ENCODE results near the gene SEPTIN1. TPM values are rescaled to one million over a fixed set of nuclear protein-coding genes. Genes with fewer than 3 reads are reported as not detected.

Gene SEPTIN1, protein sequence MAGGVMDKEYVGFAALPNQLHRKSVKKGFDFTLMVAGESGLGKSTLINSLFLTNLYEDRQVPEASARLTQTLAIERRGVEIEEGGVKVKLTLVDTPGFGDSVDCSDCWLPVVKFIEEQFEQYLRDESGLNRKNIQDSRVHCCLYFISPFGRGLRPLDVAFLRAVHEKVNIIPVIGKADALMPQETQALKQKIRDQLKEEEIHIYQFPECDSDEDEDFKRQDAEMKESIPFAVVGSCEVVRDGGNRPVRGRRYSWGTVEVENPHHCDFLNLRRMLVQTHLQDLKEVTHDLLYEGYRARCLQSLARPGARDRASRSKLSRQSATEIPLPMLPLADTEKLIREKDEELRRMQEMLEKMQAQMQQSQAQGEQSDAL
- total RNA-seq (100 to 1,000 TPM; 216 to 222 TPM), polyA plus RNA-seq (100 to 1,000 TPM; 178 to 249 (median 242) TPM), total RNA-seq (87.3 to 176 (median 128) reads per million in 6 experiments)

DNA sequence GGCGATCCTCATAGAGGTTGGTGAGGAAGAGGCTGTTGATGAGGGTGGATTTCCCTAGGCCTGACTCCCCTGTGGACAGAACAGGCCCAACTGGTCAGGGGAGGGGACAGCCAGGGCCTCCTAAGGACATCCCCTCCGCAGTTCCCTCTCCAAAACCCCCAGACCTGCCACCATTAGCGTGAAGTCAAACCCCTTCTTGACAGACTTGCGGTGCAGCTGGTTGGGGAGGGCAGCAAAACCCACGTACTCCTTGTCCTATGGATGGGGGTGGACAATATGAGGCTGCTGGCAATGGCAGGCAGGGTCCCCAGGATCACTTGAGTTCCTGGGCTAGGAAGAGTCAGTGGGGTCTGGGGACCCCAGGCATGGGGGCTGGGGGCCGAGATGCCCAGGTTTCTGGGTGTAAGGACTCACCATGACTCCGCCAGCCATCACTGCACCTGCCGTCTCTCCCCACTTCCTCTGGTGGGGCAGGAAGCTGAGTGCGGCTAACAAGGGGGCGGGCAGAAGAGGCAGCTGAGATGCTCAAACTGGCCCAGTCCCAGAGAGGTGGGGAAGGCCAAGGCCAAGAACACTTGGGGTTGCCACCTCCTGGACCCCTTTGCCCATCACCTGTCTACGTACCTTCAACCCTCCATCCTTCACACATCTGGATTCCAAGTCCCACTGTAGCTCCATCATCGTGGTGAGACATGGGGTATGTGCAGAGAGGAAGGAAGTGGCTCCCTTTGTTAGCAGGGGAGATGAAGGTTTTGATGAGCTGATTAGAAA is at the start of gene SEPTIN1:
SEPTIN1 (minus strand) TSS at position 451 of the 771 bp plus-strand sequence; CDS start at position 432, 19 bp downstream.
- H3K27ac Mint-ChIP-seq: peak within 1 kb of the TSS; percentile 96 to 100 (median 100)
- POLR2A ChIA-PET: interaction anchor here (0.5 to 8.4 kb wide), 27 partner anchors 8 to 787 kb away, joined by 3 to 166 read pairs (median 5); partner anchors contain the start of genes ALDOA, CD2BP2, CORO1A and DCTPP1
- peak; percentile 50 to 89 (median 72) for DNase-seq
- H3K4me1 Mint-ChIP-seq: peaks cover 29 to 67% (median 64%) of the 10 kb centered on the region in 4 donors
- peaks cover 0 to 15% (median 6%) of the 10 kb centered on the region in 3 donors for H3K36me3 Mint-ChIP-seq
- no peaks in the 10 kb centered on the region for H3K27me3 Mint-ChIP-seq
- H3K4me3 Mint-ChIP-seq: peak within 1 kb of the TSS; percentile 84 to 100 (median 96)
- no peaks in the 10 kb centered on the region for H3K9me3 Mint-ChIP-seq
- ATAC-seq: peak; percentile 38 to 41

DNA sequence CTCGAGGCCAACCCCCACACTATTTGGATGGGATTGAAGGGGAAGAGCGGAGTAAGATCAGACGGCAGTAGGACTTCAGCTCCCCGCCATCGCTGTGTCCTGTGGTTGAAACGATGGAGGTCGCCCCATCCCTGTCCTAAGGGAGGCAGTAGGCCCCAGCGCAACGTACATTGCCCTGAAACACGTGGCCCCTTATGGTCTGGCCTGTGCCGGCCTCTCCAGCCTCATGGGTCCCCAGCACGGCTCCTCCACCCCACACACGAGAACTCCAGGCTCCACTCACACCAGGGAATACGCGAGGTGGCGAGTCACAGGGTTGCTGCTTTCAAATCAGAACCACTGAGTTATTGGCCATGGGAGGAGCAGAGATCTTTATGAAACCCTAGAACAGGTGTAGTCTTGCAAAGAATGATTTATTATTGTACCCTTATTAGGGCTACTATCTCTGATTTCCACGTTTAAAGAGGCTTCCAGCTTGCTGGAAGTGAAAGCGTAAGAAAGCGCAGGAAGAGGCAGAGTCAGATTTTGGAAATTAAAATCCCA is 48.1 kb upstream of the SEPTIN1 start:
- H3K27me3 Mint-ChIP-seq: no peaks in the 10 kb centered on the region
- peaks cover 5 to 37% (median 13%) of the 10 kb centered on the region in 4 donors for H3K4me1 Mint-ChIP-seq
- H3K36me3 Mint-ChIP-seq: peaks cover 0 to 23% (median 0%) of the 10 kb centered on the region in 3 donors
- no peak overlapping the region for H3K4me3 Mint-ChIP-seq
- ATAC-seq (peak; percentile 6 to 13), DNase-seq (no peak)
- POLR2A ChIA-PET: interaction anchor here (0.5 to 3.6 kb wide), 36 partner anchors 10 to 365 kb away, joined by 3 to 75 read pairs (median 6); partner anchors contain the start of genes ALDOA, CORO1A, ITGAL and PRR14
- peak overlapping the region in 1 of 10 donors; percentile 34 for H3K27ac Mint-ChIP-seq
- no peaks in the 10 kb centered on the region for H3K9me3 Mint-ChIP-seq

DNA sequence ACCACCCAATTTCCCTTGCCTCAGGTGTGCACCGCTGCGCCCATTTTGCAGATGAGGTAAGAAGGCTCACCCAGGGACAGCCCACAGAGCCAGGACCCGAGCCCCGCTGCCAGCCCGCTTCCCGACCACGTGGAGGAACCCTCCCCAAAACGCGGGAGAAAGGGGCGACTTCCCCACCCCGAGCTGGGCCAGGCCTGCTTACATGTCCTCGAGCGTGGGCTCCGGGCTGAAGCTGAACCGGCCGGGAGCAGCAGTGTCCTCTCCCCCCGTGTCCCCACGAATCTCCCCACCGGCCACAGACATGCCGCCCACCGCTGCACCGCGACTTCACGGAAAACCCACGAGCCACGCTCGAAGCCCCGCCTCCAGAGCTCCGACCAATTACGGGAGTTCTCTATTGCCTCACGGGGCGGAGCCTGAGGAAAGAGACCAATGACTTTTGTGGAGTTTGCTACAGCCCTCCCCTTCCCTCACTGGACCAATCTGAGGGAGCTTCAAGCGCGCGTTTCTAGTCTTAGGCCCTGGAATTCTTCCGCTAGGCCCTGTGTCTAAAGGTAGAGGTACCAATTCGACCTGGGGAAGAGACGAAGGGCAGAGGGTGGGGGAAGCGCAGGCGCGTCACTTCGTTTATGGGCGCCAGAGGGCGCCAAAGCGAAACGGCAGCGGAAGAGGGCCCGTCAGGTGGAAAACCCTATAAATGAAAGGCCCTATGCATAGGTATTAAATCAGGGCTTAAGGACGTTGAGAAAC is 47.5 kb upstream of the SEPTIN1 start, which contains the start of gene DCTPP1:
DCTPP1 (minus strand) TSS at position 353 of the 750 bp plus-strand sequence; CDS start at position 303, 50 bp downstream.
- no peak within 1 kb of the TSS for H3K4me3 Mint-ChIP-seq
- ATAC-seq (peak; percentile 97), DNase-seq (peak; percentile 84 to 99 (median 96))
- peak within 1 kb of the TSS in 4 of 10 donors; percentile 52 to 80 (median 75) for H3K27ac Mint-ChIP-seq
- POLR2A ChIA-PET: interaction anchor here (0.5 to 3.6 kb wide), 41 partner anchors 10 to 579 kb away, joined by 3 to 75 read pairs (median 6); partner anchors contain the start of genes ALDOA, CORO1A, ITGAL and PRR14
- peaks cover 5 to 35% (median 12%) of the 10 kb centered on the region in 4 donors for H3K4me1 Mint-ChIP-seq
- H3K27me3 Mint-ChIP-seq: no peaks in the 10 kb centered on the region
- H3K9me3 Mint-ChIP-seq: no peaks in the 10 kb centered on the region
- H3K36me3 Mint-ChIP-seq: peaks cover 0 to 29% (median 0%) of the 10 kb centered on the region in 3 donors

DNA sequence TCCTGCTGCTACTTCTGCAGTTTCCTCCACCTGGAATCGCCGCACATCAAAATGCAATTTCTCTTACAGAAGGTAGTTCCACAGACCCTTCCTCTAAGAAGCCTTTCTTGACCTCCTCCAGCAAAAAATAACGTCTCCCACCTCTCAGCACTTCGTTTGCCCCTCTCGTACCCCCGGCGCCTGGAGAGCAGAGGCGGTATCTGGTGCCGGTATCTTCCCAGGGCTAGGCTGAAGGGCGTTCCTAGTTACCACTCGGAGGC is 47.0 kb upstream of the SEPTIN1 start:
- Mint-ChIP-seq H3K27me3 (no peaks in the 10 kb centered on the region), H3K27ac (peak overlapping the region in 1 of 10 donors; percentile 75), H3K4me1 (peaks cover 5 to 29% (median 10%) of the 10 kb centered on the region in 4 donors), H3K36me3 (peaks cover 0 to 34% (median 0%) of the 10 kb centered on the region in 3 donors), H3K4me3 (no peak overlapping the region), H3K9me3 (no peaks in the 10 kb centered on the region)
- POLR2A ChIA-PET: interaction anchor here (0.6 to 3.6 kb wide), 33 partner anchors 9 to 578 kb away, joined by 3 to 75 read pairs (median 6); partner anchors contain the start of genes ALDOA, CORO1A, ITGAL and PRR14
- DNase-seq (no peak), ATAC-seq (peak in 1 of 2 donors; percentile 17)

DNA sequence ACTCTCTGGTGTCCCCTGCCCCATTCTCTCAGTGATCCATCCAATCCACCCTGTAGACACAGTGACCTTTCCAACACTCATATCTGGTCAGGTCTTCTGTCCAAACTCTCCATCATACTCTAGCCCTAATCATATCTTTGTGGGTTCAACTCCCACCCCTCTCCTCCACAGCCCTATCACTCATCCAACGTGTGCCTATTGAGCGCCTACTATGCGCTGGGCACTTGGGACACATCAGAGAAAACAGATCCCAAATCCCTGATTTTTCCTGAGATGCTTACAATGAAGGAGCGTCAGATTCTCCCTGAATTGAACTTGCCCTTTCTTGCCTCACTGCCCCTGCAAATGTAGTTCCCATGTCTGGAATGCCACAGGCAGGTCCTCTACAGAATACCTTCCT is 45.7 kb upstream of the SEPTIN1 start:
- H3K4me3 Mint-ChIP-seq: peak overlapping the region in 8 of 10 donors; percentile 1 to 72 (median 54)

DNA sequence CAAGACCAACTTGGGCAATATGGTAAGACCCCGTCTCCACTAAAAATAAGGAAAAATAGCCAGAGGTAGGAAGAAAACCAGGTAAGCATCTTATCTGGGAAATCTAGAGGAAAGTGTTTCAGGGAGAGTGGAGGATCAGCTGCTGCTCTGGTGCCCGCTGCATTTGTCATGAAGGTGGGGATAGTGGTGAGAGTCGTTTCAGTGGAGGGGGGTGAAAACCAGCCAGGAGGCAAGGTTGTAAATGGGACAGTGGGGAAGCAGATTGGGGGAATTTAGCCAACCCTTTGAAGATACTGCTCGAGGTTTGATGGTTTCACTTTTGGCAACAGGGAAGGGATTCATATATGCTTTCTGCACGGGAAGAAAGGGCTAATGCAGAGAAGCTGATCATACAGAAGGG is 38.6 kb upstream of the SEPTIN1 start:
- no peak for DNase-seq
- H3K4me3 Mint-ChIP-seq: no peak overlapping the region
- H3K9me3 Mint-ChIP-seq: no peaks in the 10 kb centered on the region
- H3K27me3 Mint-ChIP-seq: no peaks in the 10 kb centered on the region
- POLR2A ChIA-PET: interaction anchor here (0.8 to 1.5 kb wide), 2 partner anchors 9 to 14 kb away, joined by 3 to 8 read pairs; partner anchors contain the start of gene DCTPP1
- peaks cover 0 to 52% (median 6%) of the 10 kb centered on the region in 3 donors for H3K36me3 Mint-ChIP-seq
- H3K4me1 Mint-ChIP-seq: peaks cover 8 to 19% (median 13%) of the 10 kb centered on the region in 4 donors
- peak overlapping the region in 3 of 10 donors; percentile 63 to 70 (median 64) for H3K27ac Mint-ChIP-seq
- no peak for ATAC-seq

More for the DNA sequence above, 45.7 kb upstream of the SEPTIN1 start:
- H3K9me3 Mint-ChIP-seq: no peaks in the 10 kb centered on the region
- peak overlapping the region; percentile 15 to 89 (median 73) for H3K27ac Mint-ChIP-seq
- ATAC-seq (no peak), DNase-seq (no peak)
- H3K36me3 Mint-ChIP-seq: peaks cover 0 to 47% (median 0%) of the 10 kb centered on the region in 3 donors
- POLR2A ChIA-PET: interaction anchor here (0.6 to 3.6 kb wide), 2 partner anchors 11 to 372 kb away, joined by 7 to 75 read pairs; no protein-coding TSS in a partner anchor
- peaks cover 5 to 25% (median 7%) of the 10 kb centered on the region in 4 donors for H3K4me1 Mint-ChIP-seq
- H3K27me3 Mint-ChIP-seq: no peaks in the 10 kb centered on the region

DNA sequence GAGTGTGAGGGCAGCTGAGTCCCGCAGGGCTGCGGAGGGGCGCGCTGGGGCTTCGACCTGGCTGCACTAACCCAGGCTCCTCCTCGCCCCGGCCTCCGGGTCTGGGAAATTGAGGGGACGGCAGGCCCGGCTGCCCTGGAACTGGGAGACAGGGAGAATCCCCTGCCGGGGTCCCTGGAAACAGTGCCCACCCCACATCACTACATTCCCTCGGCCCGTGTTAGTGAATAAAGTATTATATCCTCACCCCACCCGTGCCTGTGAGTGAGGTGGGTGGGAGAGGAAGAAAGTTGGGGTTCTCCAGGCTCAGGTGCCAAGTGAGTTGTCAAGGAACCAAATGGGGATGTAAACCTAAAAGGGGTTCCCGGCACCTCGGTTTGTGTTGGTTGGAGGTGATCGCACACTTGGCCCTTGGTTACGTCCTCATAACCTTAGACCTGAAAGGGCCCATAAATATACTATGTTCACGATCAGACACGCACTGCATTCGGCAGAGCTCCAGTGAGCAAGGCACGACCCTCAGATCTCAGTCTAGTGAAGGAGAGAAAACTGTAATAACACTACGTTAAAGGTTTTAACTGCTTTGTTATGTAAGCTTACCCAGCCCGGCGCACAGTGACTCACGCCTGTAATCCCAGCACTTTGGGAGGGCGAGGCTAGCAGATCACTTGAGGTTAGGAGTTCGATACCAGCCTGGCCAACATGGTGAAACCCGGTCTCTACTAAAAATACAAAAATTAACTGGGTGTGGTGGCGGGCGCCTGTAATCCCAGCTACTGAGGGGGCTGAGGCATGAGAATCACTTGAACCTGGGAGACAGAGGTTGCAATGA is 36.2 kb upstream of the SEPTIN1 start:
- DNase-seq (no peak), ATAC-seq (no peak)
- H3K27me3 Mint-ChIP-seq: no peaks in the 10 kb centered on the region
- peaks cover 0 to 31% (median 6%) of the 10 kb centered on the region in 3 donors for H3K36me3 Mint-ChIP-seq
- POLR2A ChIA-PET: interaction anchor here (0.7 to 5.0 kb wide), 49 partner anchors 8 to 761 kb away, joined by 3 to 75 read pairs (median 5); partner anchors contain the start of genes ALDOA, CORO1A, DCTPP1 and FBRS
- peak overlapping the region in 9 of 10 donors; percentile 74 to 91 (median 86) for H3K27ac Mint-ChIP-seq
- no peaks in the 10 kb centered on the region for H3K9me3 Mint-ChIP-seq
- H3K4me3 Mint-ChIP-seq: peak overlapping the region; percentile 60 to 73 (median 70)
- H3K4me1 Mint-ChIP-seq: peaks cover 8 to 17% (median 11%) of the 10 kb centered on the region in 4 donors

DNA sequence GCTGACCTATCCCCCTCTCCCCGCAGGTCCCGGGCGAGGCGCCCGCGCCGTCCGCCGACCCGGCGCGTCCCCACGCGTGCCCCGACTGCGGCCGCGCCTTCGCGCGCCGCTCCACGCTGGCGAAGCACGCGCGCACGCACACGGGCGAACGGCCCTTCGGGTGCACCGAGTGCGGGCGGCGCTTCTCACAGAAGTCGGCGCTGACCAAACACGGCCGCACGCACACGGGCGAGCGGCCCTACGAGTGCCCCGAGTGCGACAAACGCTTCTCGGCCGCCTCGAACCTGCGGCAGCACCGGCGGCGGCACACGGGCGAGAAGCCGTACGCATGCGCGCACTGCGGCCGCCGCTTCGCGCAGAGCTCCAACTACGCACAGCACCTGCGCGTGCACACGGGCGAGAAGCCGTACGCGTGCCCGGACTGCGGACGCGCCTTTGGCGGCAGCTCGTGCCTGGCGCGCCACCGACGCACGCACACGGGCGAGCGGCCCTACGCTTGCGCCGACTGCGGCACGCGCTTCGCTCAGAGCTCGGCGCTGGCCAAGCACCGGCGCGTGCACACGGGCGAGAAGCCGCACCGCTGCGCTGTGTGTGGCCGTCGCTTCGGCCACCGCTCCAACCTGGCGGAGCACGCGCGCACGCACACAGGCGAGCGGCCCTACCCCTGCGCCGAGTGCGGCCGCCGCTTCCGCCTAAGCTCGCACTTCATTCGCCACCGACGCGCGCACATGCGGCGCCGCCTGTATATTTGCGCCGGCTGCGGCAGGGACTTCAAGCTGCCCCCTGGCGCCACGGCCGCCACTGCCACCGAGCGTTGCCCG is 35.4 kb upstream of the SEPTIN1 start:
- POLR2A ChIA-PET: interaction anchor here (0.7 to 5.0 kb wide), 54 partner anchors 9 to 762 kb away, joined by 3 to 75 read pairs (median 4); partner anchors contain the start of genes ALDOA, CORO1A, DCTPP1 and FBRS
- H3K27ac Mint-ChIP-seq: peak overlapping the region in 8 of 10 donors; percentile 15 to 91 (median 83)
- peak; percentile 80 to 85 for ATAC-seq

DNA sequence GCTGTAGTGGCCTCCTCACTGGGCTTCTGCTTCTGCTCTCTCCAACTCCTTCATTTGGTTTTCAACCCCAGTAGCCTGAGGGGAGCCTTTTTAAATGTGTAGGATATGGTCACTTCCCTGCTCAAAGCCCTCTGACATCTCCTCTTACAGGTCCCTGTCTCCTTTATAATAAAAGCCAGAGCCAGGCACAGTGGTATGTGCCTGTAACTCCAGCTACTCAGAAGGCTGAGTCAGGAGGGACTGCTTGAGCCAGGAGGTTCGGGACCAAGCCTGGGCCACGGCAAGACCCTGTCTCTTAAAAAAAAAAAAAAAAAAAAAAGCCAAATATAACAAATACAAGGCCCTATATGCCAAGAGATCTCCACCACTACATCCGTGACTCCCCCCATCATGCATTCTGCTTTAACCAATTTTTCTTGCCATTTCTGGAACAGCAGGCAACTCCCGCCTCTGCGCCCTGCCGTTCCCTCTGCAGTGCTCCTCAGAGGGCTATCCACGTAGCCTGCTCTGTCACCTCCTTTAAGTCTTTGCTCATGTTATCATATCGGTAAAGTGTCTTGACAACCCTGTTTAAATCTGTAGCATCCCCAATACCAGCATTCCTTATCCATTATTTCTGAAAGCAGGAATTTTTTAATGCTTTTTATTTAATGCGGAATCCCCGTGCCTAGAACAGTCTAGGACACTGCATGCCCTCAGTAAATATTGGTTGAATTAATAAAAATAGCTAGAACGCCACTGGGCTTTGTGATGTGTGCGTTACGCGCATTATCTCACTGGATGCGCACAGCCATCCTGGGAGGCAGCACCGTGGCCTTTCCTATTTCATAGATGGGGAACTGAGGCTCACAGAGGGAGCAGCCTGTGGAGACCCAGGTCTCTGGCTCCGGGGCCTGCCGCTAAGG is 34.5 kb upstream of the SEPTIN1 start:
- no peaks in the 10 kb centered on the region for H3K9me3 Mint-ChIP-seq
- POLR2A ChIA-PET: interaction anchor here (0.7 to 5.0 kb wide), 40 partner anchors 9 to 763 kb away, joined by 3 to 75 read pairs (median 5); partner anchors contain the start of genes CORO1A, DCTPP1, FUS and ITGAL
- H3K27ac Mint-ChIP-seq: peak overlapping the region; percentile 14 to 86 (median 52)
- peaks cover 0 to 28% (median 4%) of the 10 kb centered on the region in 3 donors for H3K36me3 Mint-ChIP-seq
- H3K4me1 Mint-ChIP-seq: peaks cover 11 to 21% (median 14%) of the 10 kb centered on the region in 4 donors
- H3K27me3 Mint-ChIP-seq: no peaks in the 10 kb centered on the region
- DNase-seq (no peak), ATAC-seq (no peak)
- peak overlapping the region; percentile 54 to 83 (median 65) for H3K4me3 Mint-ChIP-seq

More for the DNA sequence above, 35.4 kb upstream of the SEPTIN1 start:
- Mint-ChIP-seq H3K4me1 (peaks cover 8 to 17% (median 11%) of the 10 kb centered on the region in 4 donors), H3K27me3 (no peaks in the 10 kb centered on the region), H3K9me3 (no peaks in the 10 kb centered on the region), H3K36me3 (peaks cover 0 to 25% (median 6%) of the 10 kb centered on the region in 3 donors), H3K4me3 (peak overlapping the region; percentile 22 to 83 (median 72))
- peak; percentile 82 to 94 (median 88) for DNase-seq
